HG02588 (cell line): ENCODE data around the gene SUN1.
"Not testable (repeated sequence)": the region's sequence is repeated elsewhere in the genome, so short reads cannot be mapped to it uniquely, and the experiment has no call there.

Experiments used
- ATAC-seq: cut with Tn5 transposase; IDR thresholded peaks from one replicate; pipeline ENCODE4 v1.9.1; 2021; ENCODE audit warnings: mild to moderate bottlenecking, moderate library complexity; ENCODE audit not compliant: unreplicated experiment

Gene SUN1

GRCh38 chr7:854118-854775 lies 22.0 kb downstream of the SUN1 start:
- ATAC-seq = no peak

GRCh38 chr7:855686-856369 lies 23.6 kb downstream of the SUN1 start:
- ATAC-seq = no peak

- ATAC-seq = no peak
Observed at GRCh38 chr7:856444-857095, 24.3 kb downstream of the SUN1 start.

- no peak for ATAC-seq
Observed at GRCh38 chr7:857661-858060, 25.4 kb downstream of the SUN1 start.

GRCh38 chr7:859359-860030 lies 27.2 kb downstream of the SUN1 start:
- no peak for ATAC-seq

GRCh38 chr7:860149-860548 lies 27.9 kb downstream of the SUN1 start:
- ATAC-seq = no peak

GRCh38 chr7:861222-861621 lies 28.9 kb downstream of the SUN1 start:
- ATAC-seq = no peak

GRCh38 chr7:862157-862556 lies 29.9 kb downstream of the SUN1 start:
- ATAC-seq = no peak

GRCh38 chr7:863106-863505 lies 30.8 kb downstream of the SUN1 start:
- no peak for ATAC-seq

- no peak for ATAC-seq
Observed at GRCh38 chr7:865921-866320, 33.6 kb downstream of the SUN1 start.

GRCh38 chr7:867001-867405 lies 34.7 kb downstream of the SUN1 start:
- ATAC-seq = no peak

GRCh38 chr7:867406-868188 lies 35.3 kb downstream of the SUN1 start:
- no peak for ATAC-seq

- no peak for ATAC-seq
Observed at GRCh38 chr7:868189-868486, 35.9 kb downstream of the SUN1 start.

- ATAC-seq = no peak
Observed at GRCh38 chr7:869348-869747, 37.1 kb downstream of the SUN1 start.

- no peak for ATAC-seq
Observed at GRCh38 chr7:871900-872537, 39.7 kb downstream of the SUN1 start.

- not testable (repeated sequence) for ATAC-seq
Observed at GRCh38 chr7:872685-873084, 40.4 kb downstream of the SUN1 start.

- ATAC-seq = no peak
Observed at GRCh38 chr7:873367-874002, 41.2 kb downstream of the SUN1 start.

- no peak for ATAC-seq
Observed at GRCh38 chr7:874031-874749, 41.9 kb downstream of the SUN1 start.

GRCh38 chr7:875051-875450 lies 42.8 kb downstream of the SUN1 start:
- no peak for ATAC-seq
